IMR-90 (cell line): ENCODE data around the gene SGK1. TPM values are rescaled to one million over a fixed set of nuclear protein-coding genes. Genes with fewer than 3 reads are reported as not detected.

Experiments
- ATAC-seq: fragments of 200-7000 bp; cut with Tn5 transposase; 2 replicates; pipeline ENCODE4 v1.9.1; 2020; ENCODE audit warnings: low read depth, mild to moderate bottlenecking, moderate library complexity
- BruUV-seq: library from RNA; stranded (reverse); fragments of 400-500 nt; replicated peaks from 2 replicates; lab custom pipeline; 2021; lab: Mats Ljungman, UMichigan
- CTCF ChIA-PET: fragments of 300-600 bp; formaldehyde crosslinking; extraction: SDS; loops from one replicate; lab custom pipeline; 2021; ENCODE audit warnings: antibody characterized with exemption; lab: Yijun Ruan, JAX
- POLR2A ChIA-PET: fragments of 300-600 bp; sonication (Branson Sonifier 250); formaldehyde crosslinking; loops from one replicate; lab custom pipeline; 2022; ENCODE audit warnings: antibody characterized with exemption; ENCODE audit not compliant: unreplicated experiment; lab: Charles Lee
- DNase-seq: peaks from one replicate; pipeline ENCODE4 v3.0.0; 2013
- H2AFZ ChIP-seq: replicated peaks from 2 replicates; pipeline ENCODE3; 2013; ENCODE audit warnings: low read length, mild to moderate bottlenecking; ENCODE audit not compliant: poor library complexity
- H2AK5ac ChIP-seq: 2 replicates; pipeline ENCODE4 v1.6.1; 2013; ENCODE audit warnings: low read depth, low read length, inconsistent platforms
- H2AK9ac ChIP-seq: replicated peaks from 2 replicates; pipeline ENCODE3; 2013; ENCODE audit warnings: mild to moderate bottlenecking, low read depth, low read length, moderate library complexity; ENCODE audit not compliant: poor library complexity
- H2BK120ac ChIP-seq: 2 replicates; pipeline ENCODE4 v1.6.1; 2013; ENCODE audit warnings: low read depth, low read length, inconsistent platforms
- H2BK15ac ChIP-seq: 3 replicates; pipeline ENCODE4 v1.6.1; 2013; ENCODE audit warnings: low read depth, low read length, inconsistent platforms
- H2BK20ac ChIP-seq: 2 replicates; pipeline ENCODE4 v1.6.1; 2013; ENCODE audit warnings: low read depth, mild to moderate bottlenecking, inconsistent platforms, low read length, moderate library complexity
- H2BK5ac ChIP-seq: 2 replicates; pipeline ENCODE4 v1.6.1; 2013; ENCODE audit warnings: mild to moderate bottlenecking, low read depth, low read length, inconsistent platforms; ENCODE audit not compliant: poor library complexity, severe bottlenecking
- H3K14ac ChIP-seq: replicated peaks from 2 replicates; pipeline ENCODE4 v1.6.1; 2013; ENCODE audit warnings: low read depth, low read length, inconsistent platforms
- H3K18ac ChIP-seq: 2 replicates; pipeline ENCODE4 v1.6.1; 2013; ENCODE audit warnings: low read depth, low read length, control low read depth
- H3K23ac ChIP-seq: 2 replicates; pipeline ENCODE4 v1.6.1; 2013; ENCODE audit warnings: low read depth, low read length, inconsistent platforms
- H3K27ac ChIP-seq: 2 replicates; pipeline ENCODE4 v1.5.1; 2013; ENCODE audit warnings: mild to moderate bottlenecking, control low read depth, low read length; ENCODE audit not compliant: insufficient read depth
- H3K27me3 ChIP-seq: 2 replicates; pipeline ENCODE4 v1.6.1; 2013; ENCODE audit warnings: low read length; ENCODE audit not compliant: control insufficient read depth, insufficient read depth
- H3K36me3 ChIP-seq: 2 replicates; pipeline ENCODE4 v1.6.1; 2013; ENCODE audit warnings: low read length, mixed read lengths; ENCODE audit not compliant: control insufficient read depth, insufficient read depth
- H3K4ac ChIP-seq: 2 replicates; pipeline ENCODE4 v1.6.1; 2013; ENCODE audit warnings: low read depth, low read length, inconsistent platforms
- H3K4me1 ChIP-seq: 2 replicates; pipeline ENCODE4 v1.6.1; 2013; ENCODE audit warnings: low read length, mixed read lengths; ENCODE audit not compliant: control insufficient read depth, insufficient read depth
- H3K4me2 ChIP-seq: 2 replicates; pipeline ENCODE4 v1.6.1; 2013; ENCODE audit warnings: low read depth, mild to moderate bottlenecking, control low read depth, low read length, moderate library complexity
- H3K4me3 ChIP-seq: 2 replicates; pipeline ENCODE4 v1.5.1; 2013; ENCODE audit warnings: low read depth, mild to moderate bottlenecking, control low read depth, low read length, moderate library complexity; ENCODE audit not compliant: insufficient read depth
- H3K56ac ChIP-seq: 2 replicates; pipeline ENCODE4 v1.6.1; 2013; ENCODE audit warnings: low read length, inconsistent platforms; ENCODE audit not compliant: insufficient read depth; ENCODE audit errors: extremely low read depth
- H3K79me1 ChIP-seq, 2 experiments: 2 replicates each; pipeline ENCODE4 v1.6.1; 2013; ENCODE audit warnings: low read length in 2 of 2, inconsistent platforms in 1 of 2, low read depth in 1 of 2
- H3K9ac ChIP-seq: 2 replicates; pipeline ENCODE4 v1.6.1; 2013; ENCODE audit warnings: low read depth, low read length, control low read depth
- H3K9me1 ChIP-seq: 2 replicates; pipeline ENCODE4 v1.6.1; 2013; ENCODE audit warnings: low read length, inconsistent platforms; ENCODE audit not compliant: insufficient read depth
- H3K9me3 ChIP-seq: 2 replicates; pipeline ENCODE4 v1.6.1; 2013; ENCODE audit warnings: low read length; ENCODE audit not compliant: control insufficient read depth, insufficient read depth
- H4K20me1 ChIP-seq: 2 replicates; pipeline ENCODE4 v1.6.1; 2013; ENCODE audit warnings: low read length, inconsistent platforms; ENCODE audit not compliant: insufficient read depth
- H4K5ac ChIP-seq: 2 replicates; pipeline ENCODE4 v1.6.1; 2013; ENCODE audit warnings: mild to moderate bottlenecking, low read depth, low read length, control low read depth
- H4K8ac ChIP-seq, 2 experiments: 2 replicates each; pipeline ENCODE4 v1.6.1; 2013; ENCODE audit warnings: low read depth in 2 of 2, low read length in 2 of 2, control low read depth in 1 of 2, inconsistent platforms in 1 of 2
- H4K91ac ChIP-seq: 2 replicates; pipeline ENCODE4 v1.6.1; 2013; ENCODE audit warnings: low read depth, low read length, inconsistent platforms; ENCODE audit not compliant: insufficient read depth
- CHD1 ChIP-seq: IDR thresholded peaks from 2 replicates; pipeline ENCODE4 v1.6.1; 2012; ENCODE audit warnings: low read depth, low read length, improper control_type of control experiment
- MAFK ChIP-seq: IDR thresholded peaks from 2 replicates; pipeline ENCODE4 v1.6.1; 2012; ENCODE audit warnings: low read depth, low read length, improper control_type of control experiment
- MAZ ChIP-seq: IDR thresholded peaks from 2 replicates; pipeline ENCODE4 v1.6.1; 2012; ENCODE audit warnings: low read depth, mild to moderate bottlenecking, low read length, improper control_type of control experiment, moderate library complexity, borderline replicate concordance
- POLR2A ChIP-seq: IDR thresholded peaks from 2 replicates; pipeline ENCODE4 v1.6.1; 2012; ENCODE audit warnings: mild to moderate bottlenecking, low read depth, low read length
- SMC3 ChIP-seq: fragments of 150-350 bp; IDR thresholded peaks from 2 replicates; pipeline ENCODE4 v1.6.1; 2016; ENCODE audit warnings: low read depth, mild to moderate bottlenecking, antibody characterized with exemption, low read length, moderate library complexity
- WGBS, 2 experiments: methylation state at CpG; one replicate each; pipeline versions ENCODE4 v1.1.5 to v1.1.7; 2013; ENCODE audit warnings: missing lambda C conversion rate in 2 of 2; ENCODE audit not compliant: insufficient read length in 1 of 2; ENCODE audit errors: extremely low coverage in 2 of 2; 5-methylcytosine and 5-hydroxymethylcytosine counted together
- dilution Hi-C: fragments of 300-500 bp; cut with HindIII; formaldehyde crosslinking; loops from one replicate; pipeline ENCODE4 v1.14.3; 2018; ENCODE audit warnings: low sequenced_read_pairs; ENCODE audit not compliant: unreplicated experiment
- in situ Hi-C: fragments of 300-500 bp; cut with MboI; formaldehyde crosslinking; loops from 3 replicates; pipeline ENCODE4 v1.14.3; 2019; ENCODE audit warnings: low sequenced_read_pairs, inconsistent platforms, mixed read lengths
- intact Hi-C: fragments of 100-400 bp; cut with micrococcal nuclease; formaldehyde crosslinking; loops from 2 replicates; pipeline ENCODE4 v1.10.0; 2022
- polyA plus RNA-seq, 3 experiments: library from polyadenylated mRNA; depleted of rRNA; stranded (reverse); fragments of >200 nt; gene quantifications; 2 replicates each; pipeline ENCODE4 v1.2.3, GENCODE V29; 2012; ENCODE audit warnings: low replicate concordance in 1 of 3
- total RNA-seq: library from RNA; depleted of rRNA; stranded (reverse); fragments of >200 nt; gene quantifications from 2 replicates; pipeline ENCODE4 v1.2.3, GENCODE V29; 2012
- TF ChIP-seq, protein P1 (sequence below): fragments of 150-350 bp; IDR thresholded peaks from 2 replicates; pipeline ENCODE4 v1.6.1; 2016; ENCODE audit warnings: low read depth, mild to moderate bottlenecking, low read length, moderate library complexity, borderline replicate concordance

Gene SGK1
- total and polyA plus RNA-seq, 2 of the 4 experiments (the other 2 are of a cell fraction): 121 to 255 TPM

GRCh38 chr6:134230087-134230700, 87.7 kb downstream of the SGK1 start:
- BruUV-seq: no TSS peak
- ATAC-seq: no peak

More at GRCh38 chr6:134230087-134230700, 87.7 kb downstream of the SGK1 start:
- 100% methylated on average over 2 of the region's 8 CpGs; no CpG with 5 or more reads in 1 of the 2 experiments for WGBS, 2 experiments
- in situ Hi-C loops: no loop called here
- H3K4me1 ChIP-seq: no peaks in the 10 kb centered on the region; the same call in 1 of the 2 replicates
- H2BK20ac ChIP-seq: no peak overlapping the region
- H4K5ac ChIP-seq: no peak overlapping the region
- no peaks in the 10 kb centered on the region for H3K36me3 ChIP-seq
- H3K27me3 ChIP-seq: no peaks in the 10 kb centered on the region
- no peak for DNase-seq
- no peak overlapping the region for H4K91ac ChIP-seq
- no peak overlapping the region for H3K4me3 ChIP-seq
- no peaks in the 10 kb centered on the region for H3K9me3 ChIP-seq
- no peak overlapping the region for H3K56ac ChIP-seq
- no peaks in the 10 kb centered on the region for H3K79me1 ChIP-seq
- no peaks in the 10 kb centered on the region for H4K20me1 ChIP-seq
- no peak overlapping the region for H2AK9ac ChIP-seq
- no peak overlapping the region for H3K14ac ChIP-seq
- no peak overlapping the region for H2AK5ac ChIP-seq
- H3K4ac ChIP-seq: no peak overlapping the region
- H3K4me2 ChIP-seq: no peak overlapping the region
- POLR2A ChIA-PET: no interaction called here
- H4K8ac ChIP-seq: no peak overlapping the region
- H3K9me1 ChIP-seq: no peaks in the 10 kb centered on the region
- no peak overlapping the region for H2BK120ac ChIP-seq
- no peak overlapping the region for H3K23ac ChIP-seq
- H2BK5ac ChIP-seq: no peak overlapping the region
- TF ChIP-seq, protein P1, sequence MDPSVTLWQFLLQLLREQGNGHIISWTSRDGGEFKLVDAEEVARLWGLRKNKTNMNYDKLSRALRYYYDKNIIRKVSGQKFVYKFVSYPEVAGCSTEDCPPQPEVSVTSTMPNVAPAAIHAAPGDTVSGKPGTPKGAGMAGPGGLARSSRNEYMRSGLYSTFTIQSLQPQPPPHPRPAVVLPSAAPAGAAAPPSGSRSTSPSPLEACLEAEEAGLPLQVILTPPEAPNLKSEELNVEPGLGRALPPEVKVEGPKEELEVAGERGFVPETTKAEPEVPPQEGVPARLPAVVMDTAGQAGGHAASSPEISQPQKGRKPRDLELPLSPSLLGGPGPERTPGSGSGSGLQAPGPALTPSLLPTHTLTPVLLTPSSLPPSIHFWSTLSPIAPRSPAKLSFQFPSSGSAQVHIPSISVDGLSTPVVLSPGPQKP: no peak
- no peak for TF ChIP-seq MAFK
- TF ChIP-seq CHD1: no peak
- no peak for TF ChIP-seq POLR2A
- TF ChIP-seq SMC3: no peak
- no peak for TF ChIP-seq MAZ
- H2BK15ac ChIP-seq: no peak overlapping the region
- dilution Hi-C loops: no loop called here
- CTCF ChIA-PET: no interaction called here
- no peak overlapping the region for H2AFZ ChIP-seq
- no peak overlapping the region for H3K27ac ChIP-seq
- H3K9ac ChIP-seq: no peak overlapping the region
- no peak overlapping the region for H3K18ac ChIP-seq
- intact Hi-C loops: no loop called here
